ENCODE results near the gene KIT.

Gene KIT

GRCh38 chr4:54668014-54668611 lies 10.4 kb downstream of the KIT start:
- no peak for DNase-seq (ENCODE audit: extremely low read depth, low read depth)
- no peak overlapping the region for H3K4me3 ChIP-seq (replicated peaks; ENCODE audit: low read depth, low read length)
- TF ChIP-seq CTCF (IDR thresholded peaks at IDR 0.05; ENCODE audit: low read depth, low read length, missing control alignments): no peak

GRCh38 chr4:54669831-54670230 lies 12.1 kb downstream of the KIT start:
- H3K4me3 ChIP-seq (replicated peaks; ENCODE audit: low read depth, low read length): no peak overlapping the region
- DNase-seq (ENCODE audit: extremely low read depth, low read depth): no peak
- TF ChIP-seq CTCF (IDR thresholded peaks at IDR 0.05; ENCODE audit: low read depth, low read length, missing control alignments): no peak

- DNase-seq (ENCODE audit: extremely low read depth, low read depth): no peak
- no peak overlapping the region for H3K4me3 ChIP-seq (replicated peaks; ENCODE audit: low read depth, low read length)
- TF ChIP-seq CTCF (IDR thresholded peaks at IDR 0.05; ENCODE audit: low read depth, low read length, missing control alignments): no peak
These were observed 18.1 kb downstream of the KIT start for GRCh38 chr4:54675721-54676461.

- TF ChIP-seq CTCF (IDR thresholded peaks at IDR 0.05; ENCODE audit: low read depth, low read length, missing control alignments): no peak
- no peak for DNase-seq (ENCODE audit: extremely low read depth, low read depth)
- H3K4me3 ChIP-seq (replicated peaks; ENCODE audit: low read depth, low read length): no peak overlapping the region
These were observed 18.9 kb downstream of the KIT start for GRCh38 chr4:54676658-54677057.

- no peak for DNase-seq (ENCODE audit: extremely low read depth, low read depth)
- H3K4me3 ChIP-seq (replicated peaks; ENCODE audit: low read depth, low read length): no peak overlapping the region
- TF ChIP-seq CTCF (IDR thresholded peaks at IDR 0.05; ENCODE audit: low read depth, low read length, missing control alignments): no peak
These were observed 19.7 kb downstream of the KIT start for GRCh38 chr4:54677416-54677815.

GRCh38 chr4:54677853-54678650 lies 20.3 kb downstream of the KIT start:
- no peak overlapping the region for H3K4me3 ChIP-seq (replicated peaks; ENCODE audit: low read depth, low read length)
- no peak for DNase-seq (ENCODE audit: extremely low read depth, low read depth)
- no peak for TF ChIP-seq CTCF (IDR thresholded peaks at IDR 0.05; ENCODE audit: low read depth, low read length, missing control alignments)

Measured in HFF-Myc (cell line).